GM19324 (cell line): ENCODE measurements around the gene AGFG1.
A peak's percentile ranks its signal among the peaks of the same experiment; 100 is the strongest.
"Not testable (repeated sequence)": the region's sequence is repeated elsewhere in the genome, so short reads cannot be mapped to it uniquely, and the experiment has no call there.

Experiments used
- ATAC-seq: cut with Tn5 transposase; IDR thresholded peaks from one replicate; pipeline ENCODE4 v1.9.1; 2021; ENCODE audit warnings: mild to moderate bottlenecking, moderate library complexity; ENCODE audit not compliant: unreplicated experiment, low FRiP score

AGFG1 gene

GRCh38 chr2:227597998-227598397 lies 126.0 kb downstream of the AGFG1 start:
- ATAC-seq = no peak

- not testable (repeated sequence) for ATAC-seq
These were observed 127.0 kb downstream of the AGFG1 start, which contains the start of gene SCYGR2 for GRCh38 chr2:227598835-227599503. Gene SCYGR2 (plus strand): TSS chr2:227598893. CDS start chr2:227598893, 0 bp downstream.

- ATAC-seq = no peak
These were observed 130.4 kb downstream of the AGFG1 start for GRCh38 chr2:227602358-227602757.

- ATAC-seq = no peak
These were observed 134.5 kb downstream of the AGFG1 start for GRCh38 chr2:227606476-227606875.

GRCh38 chr2:227607941-227608340 lies 136.0 kb downstream of the AGFG1 start:
- no peak for ATAC-seq

GRCh38 chr2:227608561-227609338 lies 136.8 kb downstream of the AGFG1 start:
- ATAC-seq = peak; percentile 45

GRCh38 chr2:227610123-227610522 lies 138.2 kb downstream of the AGFG1 start:
- ATAC-seq = no peak
